GM18508 (cell line): ENCODE measurements around the gene CHAMP1.
"Not testable (repeated sequence)": the region's sequence is repeated elsewhere in the genome, so short reads cannot be mapped to it uniquely, and the experiment has no call there.

Experiments
- ATAC-seq: cut with Tn5 transposase; IDR thresholded peaks from one replicate; pipeline ENCODE4 v1.9.1; 2021; ENCODE audit warnings: moderate number of reproducible peaks; ENCODE audit not compliant: insufficient read depth, unreplicated experiment

The CHAMP1 gene

GRCh38 chr13:114328595-114328994 lies 14.3 kb downstream of the CHAMP1 start:
- ATAC-seq: no peak

GRCh38 chr13:114330086-114330485 lies 15.8 kb downstream of the CHAMP1 start:
- no peak for ATAC-seq

GRCh38 chr13:114333881-114334280 lies 19.6 kb downstream of the CHAMP1 start:
- not testable (repeated sequence) for ATAC-seq

- ATAC-seq: no peak
Observed at GRCh38 chr13:114334305-114335053, 20.2 kb downstream of the CHAMP1 start.

GRCh38 chr13:114336457-114336856 lies 22.2 kb downstream of the CHAMP1 start:
- not testable (repeated sequence) for ATAC-seq

- no peak for ATAC-seq
Observed at GRCh38 chr13:114338959-114339358, 24.7 kb downstream of the CHAMP1 start.

GRCh38 chr13:114339857-114340534 lies 25.7 kb downstream of the CHAMP1 start:
- ATAC-seq: no peak

- no peak for ATAC-seq
Observed at GRCh38 chr13:114341003-114341777, 26.9 kb downstream of the CHAMP1 start.

GRCh38 chr13:114347256-114347655 lies 33.0 kb downstream of the CHAMP1 start:
- ATAC-seq: not testable (repeated sequence)

GRCh38 chr13:114352763-114353162 lies 38.5 kb downstream of the CHAMP1 start:
- not testable (repeated sequence) for ATAC-seq

GRCh38 chr13:114353382-114353781 lies 39.1 kb downstream of the CHAMP1 start:
- ATAC-seq: not testable (repeated sequence)
